Measurements from ENCODE around the gene GRID1.
"Not testable (repeated sequence)": the region's sequence is repeated elsewhere in the genome, so short reads cannot be mapped to it uniquely, and the experiment has no call there.

GRID1 gene

DNA sequence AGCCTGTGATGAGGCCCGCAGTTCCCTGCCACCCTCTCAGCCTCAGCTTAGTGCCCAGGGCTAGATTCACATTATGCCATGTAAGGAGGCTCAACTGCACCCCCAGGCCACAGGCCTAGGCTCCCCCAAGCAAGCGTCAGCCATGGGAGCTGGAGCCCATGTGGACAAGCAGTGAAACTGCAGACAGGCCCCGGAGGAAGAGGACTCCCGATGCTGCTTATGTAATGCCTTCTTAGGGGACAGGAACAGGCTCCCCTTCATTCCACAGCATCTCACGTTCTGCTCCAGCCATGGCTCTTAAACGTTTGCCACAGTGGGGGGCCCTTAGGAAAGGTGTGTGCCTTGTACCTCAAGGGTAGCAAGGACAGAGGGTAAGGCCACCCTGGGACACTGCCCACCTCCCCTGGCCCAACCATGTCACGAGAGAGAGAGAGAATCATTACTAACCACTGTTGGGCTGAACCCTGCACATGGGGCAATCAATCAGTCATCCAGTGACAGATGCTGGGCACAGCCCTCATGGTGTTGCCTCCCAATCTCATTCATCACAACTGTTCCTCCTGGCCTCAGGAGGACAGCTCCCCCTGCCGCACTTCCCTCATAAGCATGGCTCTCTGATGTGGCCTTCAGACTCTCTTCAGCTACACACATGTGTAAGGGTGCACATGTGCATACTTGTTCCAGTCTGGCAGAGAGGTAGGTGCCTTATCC is 263.0 kb downstream of the GRID1 start:
- no peak for DNase-seq

DNA sequence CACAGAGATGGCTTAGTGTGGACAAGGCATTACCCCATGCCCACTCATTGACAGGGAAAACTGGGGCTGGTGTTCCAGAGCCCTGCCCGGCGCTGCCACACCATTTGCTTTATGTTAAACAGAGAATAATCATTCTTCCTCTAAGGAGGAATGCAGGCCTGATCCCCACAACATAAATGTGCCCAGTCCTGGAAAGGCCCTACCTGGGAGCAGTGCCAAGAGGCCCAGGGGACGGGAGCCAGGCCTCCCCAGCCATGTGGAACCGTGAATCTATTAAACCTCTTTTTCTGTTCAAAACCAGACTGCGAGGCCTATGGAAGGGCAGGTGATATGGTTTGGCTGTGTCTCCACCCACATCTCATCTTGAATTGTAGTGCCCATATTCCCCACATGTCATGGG is 264.1 kb downstream of the GRID1 start:
- no peak for DNase-seq

DNA sequence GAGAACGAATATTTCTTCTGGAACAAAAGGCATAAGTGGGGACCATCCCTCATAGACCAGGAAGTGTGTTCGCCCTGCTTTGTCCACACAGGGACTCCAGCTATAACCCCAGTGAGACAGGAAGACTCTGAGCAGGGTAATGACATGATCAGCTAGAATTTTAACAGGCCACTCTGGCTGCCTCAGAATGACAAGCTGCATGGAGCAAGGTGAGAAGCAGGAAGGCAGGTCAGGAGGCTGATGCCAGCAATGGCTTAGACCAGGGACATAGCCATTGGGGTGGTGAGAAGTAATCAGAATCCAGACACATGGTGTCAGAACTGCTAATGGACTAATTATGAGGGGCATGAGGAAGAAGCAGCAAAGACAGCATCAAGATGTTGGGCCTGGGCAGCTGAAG is 264.6 kb downstream of the GRID1 start:
- no peak for DNase-seq

DNA sequence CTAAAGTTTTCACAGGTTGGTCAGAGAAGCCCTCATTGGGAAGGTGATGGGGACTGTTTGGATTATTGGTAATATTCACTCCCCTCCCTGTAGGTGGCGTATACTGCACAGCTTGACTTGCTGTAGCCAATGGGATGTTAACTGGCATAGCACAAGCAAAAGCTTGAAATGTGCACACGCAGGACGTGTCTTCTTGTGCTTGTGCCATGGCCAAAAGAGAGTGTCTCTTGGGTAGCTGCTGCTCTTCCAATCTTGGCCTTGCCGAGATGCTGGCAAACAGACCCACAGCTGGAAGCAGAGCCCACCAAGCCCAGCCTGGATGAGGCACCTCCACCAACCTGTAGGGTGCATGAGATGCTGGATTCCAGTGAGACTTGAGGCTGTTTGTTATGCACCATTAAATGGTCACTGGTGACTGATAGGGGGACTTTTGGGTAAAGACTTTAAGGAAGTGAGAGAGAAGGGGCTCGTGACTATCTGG is 266.0 kb downstream of the GRID1 start:
- no peak for DNase-seq

DNA sequence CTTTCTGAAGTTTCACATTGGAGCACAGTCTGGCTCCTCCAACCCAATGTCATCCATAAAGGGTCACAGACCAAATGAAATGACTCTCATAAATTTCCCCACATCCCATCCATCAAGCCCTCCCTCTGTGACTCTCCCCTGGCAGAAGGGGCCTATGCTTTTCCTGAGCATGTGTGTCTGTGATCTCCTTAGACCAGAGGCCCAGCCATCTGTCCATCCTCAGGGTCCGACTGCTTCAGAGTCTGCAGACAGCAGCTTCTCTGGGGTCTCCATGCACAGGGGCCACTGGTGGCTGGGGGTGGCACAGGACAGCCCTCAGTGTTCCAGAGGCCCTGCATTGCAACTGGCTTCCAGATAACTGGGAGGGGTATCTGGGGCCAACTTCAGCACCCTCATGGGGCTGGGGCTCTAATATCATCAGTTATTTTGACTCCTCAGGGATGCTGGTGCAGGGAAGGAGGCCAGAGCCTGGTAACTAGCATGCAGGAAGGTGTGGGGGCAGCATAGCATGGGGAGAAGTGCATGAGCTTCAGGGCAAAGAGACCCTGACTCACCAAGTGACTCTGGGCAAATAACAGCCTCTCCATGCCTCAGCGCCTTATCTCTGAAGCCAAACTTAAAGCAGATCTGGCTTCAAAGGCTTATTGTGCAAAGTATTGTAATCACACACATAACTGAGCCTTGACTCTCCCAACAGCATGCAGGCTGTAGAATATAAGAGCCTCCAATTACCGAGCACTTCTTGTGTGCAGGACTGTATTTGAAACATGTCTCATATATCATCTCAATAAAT is 266.9 kb downstream of the GRID1 start:
- no peak for DNase-seq

DNA sequence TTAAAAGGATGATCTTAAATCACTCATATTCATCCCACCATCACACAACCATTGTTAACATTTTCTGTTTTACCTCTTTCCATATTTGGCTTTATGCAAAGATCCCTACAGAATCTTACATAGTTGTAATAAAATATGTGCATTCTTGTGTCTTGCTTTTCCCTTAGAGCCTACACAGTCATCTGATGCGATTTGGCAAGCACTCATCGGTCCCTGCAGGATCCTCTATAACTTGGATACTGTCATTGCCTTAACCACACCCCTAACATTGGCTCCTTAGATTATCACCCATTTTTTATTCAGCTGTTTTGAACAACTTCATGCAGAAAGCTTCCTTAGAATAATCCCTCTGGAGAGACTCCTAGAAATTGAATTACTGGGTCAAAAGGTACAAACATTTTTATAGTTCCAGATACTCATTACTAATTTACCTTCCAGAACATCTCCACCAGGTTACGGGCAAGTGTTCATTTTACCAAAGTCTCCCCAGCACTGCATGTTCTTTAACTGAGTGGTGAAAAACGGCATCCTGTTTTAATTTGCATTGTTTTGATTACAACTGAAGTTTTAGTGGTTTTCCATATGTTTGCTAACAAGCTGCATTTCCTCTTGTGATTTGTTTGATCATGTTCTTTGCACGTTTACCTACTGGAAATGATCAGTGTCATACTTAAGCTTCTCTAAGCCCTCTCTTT is 268.3 kb downstream of the GRID1 start:
- DNase-seq: no peak

DNA sequence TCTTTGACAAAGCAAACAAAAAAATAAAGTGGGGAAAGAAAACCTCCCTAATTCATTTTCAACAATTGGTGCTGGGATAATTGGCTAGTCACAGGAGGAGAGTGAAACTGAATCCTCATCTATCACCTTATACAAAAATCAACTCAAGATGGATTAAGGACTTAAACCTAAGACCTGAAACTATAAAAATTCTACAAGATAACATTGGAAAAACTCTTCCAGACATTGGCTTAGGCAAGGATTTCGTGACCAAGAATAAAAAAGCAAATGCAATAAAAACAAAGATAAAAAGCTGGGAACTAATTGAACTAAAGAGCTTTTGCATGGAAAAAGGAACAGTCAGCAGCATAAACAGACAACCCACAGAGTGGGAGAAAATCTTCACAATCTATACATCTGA is 271.5 kb downstream of the GRID1 start:
- DNase-seq: not testable (repeated sequence)

DNA sequence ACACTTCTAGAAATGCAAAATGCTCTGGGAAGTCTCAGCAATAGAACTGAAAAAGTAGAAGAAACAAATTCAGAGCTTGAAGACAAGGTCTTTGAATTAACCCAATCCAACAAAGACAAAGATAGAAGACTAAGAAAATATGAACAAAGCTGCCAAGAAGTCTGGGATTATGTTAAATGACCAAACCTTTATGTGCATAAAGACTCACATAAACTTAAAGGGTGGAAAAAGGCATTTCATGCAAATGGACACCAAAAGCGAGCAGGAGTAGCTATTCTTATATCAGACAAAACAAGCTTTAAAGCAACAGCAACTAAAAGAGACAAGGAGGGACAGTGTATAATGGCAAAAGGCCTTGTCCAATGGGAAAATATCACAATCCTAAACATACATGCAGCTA is 274.3 kb downstream of the GRID1 start:
- not testable (repeated sequence) for DNase-seq

DNA sequence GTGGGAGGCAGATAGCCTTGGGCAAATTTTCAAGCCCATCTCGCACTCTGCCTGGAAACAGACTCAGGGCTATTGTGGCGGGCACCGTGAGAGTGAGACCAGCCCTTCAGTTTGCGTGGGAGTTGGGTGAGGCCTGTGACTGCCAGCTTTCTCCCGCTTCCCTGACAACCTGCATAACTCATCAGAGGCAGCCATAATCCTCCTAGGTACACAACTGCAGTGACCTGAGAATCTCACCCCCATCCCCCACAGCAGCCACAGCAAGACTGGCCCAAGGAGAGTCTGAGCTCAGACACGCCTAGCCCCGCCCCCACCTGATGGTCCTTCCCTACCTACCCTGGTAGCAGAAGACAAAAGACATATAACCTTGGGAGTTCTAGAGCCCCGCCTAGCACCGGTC is 275.4 kb downstream of the GRID1 start:
- DNase-seq: no peak

DNA sequence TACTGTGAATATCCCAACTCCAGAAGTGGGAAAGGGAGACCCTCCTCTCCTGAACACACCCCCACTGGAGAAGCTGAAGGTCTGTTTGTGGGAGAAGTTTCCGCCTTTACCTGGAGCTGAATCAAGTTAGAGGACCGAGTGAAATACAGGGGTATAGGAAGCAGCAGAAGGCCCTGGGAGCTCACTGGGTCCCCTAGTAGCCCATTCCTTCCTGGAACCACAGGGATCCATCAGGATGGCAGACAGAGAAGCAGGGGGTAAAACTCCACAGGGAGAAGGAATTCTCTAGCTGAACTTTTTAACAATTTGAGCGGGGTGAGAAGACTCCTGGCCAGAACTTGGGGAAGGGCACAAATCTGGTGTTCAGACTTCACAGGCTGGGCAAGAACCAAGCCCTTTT is 275.8 kb downstream of the GRID1 start:
- DNase-seq: no peak

DNA sequence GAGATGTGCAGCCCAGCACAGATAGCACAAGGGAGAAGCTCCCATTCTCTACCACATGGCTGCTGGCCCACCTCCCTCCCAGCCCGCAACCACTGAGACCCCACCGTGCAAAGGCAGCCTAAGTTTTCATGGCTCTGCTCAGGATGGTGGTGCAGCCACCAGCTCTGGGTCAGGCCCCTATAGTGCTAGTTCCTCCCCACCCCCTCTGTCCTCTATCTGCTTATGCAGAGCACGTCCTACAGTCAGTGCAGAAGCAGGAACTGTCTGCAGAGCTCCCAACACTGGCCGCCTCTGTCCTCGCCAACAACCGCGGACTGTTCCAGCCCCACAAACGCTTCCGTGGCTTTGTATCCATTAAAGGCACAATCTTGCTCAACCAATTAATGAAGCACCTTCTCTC is 278.9 kb downstream of the GRID1 start:
- DNase-seq: no peak

DNA sequence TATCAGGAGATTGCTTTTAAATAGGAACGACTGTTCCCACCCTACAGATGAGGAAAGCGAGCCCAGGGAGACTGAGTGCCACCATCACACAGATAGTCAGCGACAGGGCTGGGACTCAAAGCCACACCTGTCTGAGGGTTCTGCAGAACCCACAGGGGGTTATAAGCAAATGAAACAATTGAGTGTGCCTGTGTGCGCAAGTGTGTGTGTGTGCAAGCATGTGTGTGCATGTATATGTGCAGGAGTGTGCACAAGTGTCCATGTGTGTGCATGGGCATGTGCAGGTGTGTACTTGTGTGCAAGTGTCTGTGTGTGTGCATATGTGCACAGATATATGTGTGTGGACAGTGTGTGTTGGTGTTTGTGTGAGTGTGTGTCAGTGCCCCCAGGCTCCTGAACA is 280.2 kb downstream of the GRID1 start:
- DNase-seq: no peak

DNA sequence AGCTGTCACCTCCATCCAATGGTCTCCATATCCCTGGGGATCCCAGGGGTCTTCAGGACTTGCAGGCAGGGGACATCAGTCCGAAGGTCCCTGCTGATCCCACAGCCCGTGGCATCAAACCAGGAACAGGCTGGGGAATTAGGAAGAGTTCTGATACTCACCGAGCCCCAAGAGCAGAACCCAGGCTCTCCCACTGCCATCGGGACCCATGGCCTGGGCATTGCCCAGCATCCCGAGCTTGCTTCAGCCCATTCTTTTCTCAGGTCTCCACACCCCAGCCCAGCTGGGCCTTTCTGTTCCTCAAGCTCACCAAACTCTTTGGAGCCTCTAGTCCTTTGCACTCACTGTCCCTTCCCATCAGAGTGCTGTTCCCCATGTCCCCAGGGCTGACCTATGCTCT is 280.9 kb downstream of the GRID1 start:
- no peak for DNase-seq

DNA sequence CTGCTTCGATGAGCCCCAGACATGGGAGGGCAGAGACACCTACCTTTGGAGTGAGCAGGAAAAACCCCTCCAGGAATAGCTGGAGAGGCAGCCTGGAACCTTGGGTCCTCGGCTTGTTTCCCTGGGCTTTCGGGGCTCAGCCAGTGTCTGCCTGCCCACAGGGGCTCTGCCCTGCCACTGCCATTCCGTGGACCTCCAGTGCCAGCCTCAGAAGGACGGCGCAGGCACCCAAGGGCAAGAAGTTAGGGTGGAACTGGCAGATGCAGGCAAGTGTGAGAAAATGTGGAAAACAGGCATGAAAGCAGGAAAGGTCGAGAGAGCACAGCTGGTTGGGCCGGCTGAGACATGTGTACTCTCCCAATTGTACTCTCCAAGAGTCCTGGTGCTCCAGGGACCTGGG is 281.5 kb downstream of the GRID1 start:
- no peak for DNase-seq

DNA sequence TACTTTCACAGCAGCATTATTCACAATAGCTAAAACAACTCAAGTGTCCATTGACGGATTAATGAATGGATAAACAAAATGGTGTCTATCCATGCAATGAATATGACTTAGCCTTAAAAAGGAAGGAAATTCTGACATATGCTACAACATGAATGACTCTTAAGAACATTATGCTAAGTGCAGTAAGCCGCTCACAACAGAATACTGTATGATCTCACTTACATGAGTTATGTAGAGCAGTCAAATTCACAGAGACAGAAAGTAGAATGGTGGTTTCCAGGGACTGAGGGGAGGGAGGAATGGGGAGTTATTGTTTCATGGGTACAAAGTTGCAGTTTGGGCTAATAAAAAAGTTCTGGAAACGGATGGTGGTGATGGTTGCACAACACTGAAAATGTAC is 282.0 kb downstream of the GRID1 start:
- no peak for DNase-seq

DNA sequence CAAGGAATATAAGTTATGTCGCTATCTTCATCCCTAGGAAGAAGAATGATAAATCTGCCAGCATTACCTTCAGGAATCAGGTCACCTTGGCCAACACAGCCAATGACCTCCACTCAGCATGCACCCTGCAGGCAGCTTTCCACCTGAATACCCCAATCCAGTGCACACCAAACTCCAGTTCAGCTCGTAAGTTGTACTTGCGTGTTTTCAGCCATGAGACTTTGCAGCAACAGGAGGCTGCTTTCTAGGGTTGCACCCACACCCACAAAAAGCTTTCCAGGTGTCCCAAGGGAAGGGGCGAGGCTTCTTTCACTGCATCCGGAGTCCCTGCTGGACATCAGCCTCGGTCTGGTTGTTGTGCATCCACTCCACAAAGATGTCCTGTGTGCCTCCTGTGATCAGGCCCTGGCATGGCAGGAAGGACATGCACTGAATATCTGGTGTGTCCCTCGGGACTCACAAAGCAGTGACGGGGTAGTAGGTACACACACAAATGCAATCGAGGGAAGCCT is 282.9 kb downstream of the GRID1 start:
- DNase-seq: no peak

DNA sequence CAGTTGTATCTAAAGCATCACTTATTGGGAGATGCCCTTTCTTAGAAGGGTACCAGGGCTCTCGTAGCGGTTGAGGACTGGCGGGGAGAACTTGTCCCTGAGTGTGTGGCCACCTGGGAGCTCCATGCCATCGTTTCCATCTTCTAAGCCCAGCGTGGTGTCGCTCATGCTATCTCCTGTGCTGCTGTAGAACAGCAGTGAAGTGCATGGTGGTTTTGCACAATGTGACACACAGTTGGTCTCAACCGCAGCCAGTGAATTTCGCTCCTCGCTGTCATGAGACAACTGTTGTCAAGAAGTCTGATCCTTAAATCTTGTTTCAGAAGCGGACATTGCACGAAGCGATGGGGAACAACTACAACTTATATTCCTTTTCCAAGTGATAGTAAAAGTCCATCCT is 283.4 kb downstream of the GRID1 start:
- no peak for DNase-seq

DNA sequence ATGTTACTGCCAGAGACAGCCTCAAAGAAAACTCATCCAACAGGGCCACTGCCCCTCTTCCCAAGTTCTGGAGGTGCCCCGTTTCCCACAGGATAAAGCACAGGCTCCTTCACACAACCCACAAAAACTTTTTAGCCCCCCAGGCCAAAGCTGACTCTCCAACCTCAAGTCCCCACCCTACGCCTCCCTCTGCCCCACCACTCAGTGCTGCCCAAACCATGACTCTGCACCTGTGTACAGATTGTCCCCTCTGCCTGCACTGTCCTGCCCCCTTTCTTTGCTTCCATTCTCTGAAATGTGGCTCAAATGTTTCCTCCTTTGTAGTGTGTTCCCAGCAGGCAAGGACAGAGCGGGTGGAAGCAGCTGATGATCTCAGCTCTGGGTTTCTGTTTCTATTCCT is 284.0 kb downstream of the GRID1 start:
- DNase-seq: no peak

DNA sequence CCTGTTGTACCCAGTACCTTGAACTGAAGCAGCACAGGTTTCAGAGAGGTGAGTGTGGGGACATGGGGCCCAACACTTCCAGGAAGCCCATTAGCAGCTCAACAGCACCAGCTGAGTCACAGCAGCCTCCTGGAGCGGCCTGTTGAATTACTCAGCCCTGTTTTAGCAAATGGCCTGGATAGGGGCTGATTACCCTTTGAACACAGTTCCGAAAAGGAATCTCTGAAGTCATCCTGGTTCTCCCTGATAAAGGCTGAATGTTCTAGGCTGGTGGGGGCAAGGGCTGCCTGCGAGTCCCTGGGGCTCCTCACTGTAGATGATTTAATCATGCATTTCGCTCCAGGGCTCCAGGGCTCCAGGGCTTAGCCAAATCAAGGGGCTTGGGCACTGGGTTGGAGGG is 287.5 kb downstream of the GRID1 start:
- DNase-seq: no peak

DNA sequence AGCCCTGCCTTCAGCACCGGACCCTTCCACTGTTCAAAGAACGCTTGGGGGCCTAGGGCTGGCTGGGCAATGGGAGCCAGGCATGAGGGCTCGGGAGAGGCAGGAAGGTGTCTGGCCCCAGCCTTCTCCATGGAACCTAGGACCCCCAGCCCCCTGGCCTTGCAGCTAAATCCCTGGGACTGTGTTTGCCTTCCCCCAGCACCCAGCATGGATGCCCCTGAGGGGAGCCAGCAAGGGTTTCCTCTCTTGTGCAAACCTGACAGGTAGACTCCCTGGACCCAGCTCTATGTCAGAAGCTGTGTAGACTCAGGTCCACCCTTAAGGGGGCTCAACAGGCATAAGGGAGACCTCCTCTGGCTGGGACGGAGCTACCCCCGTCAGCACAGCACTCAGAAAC is 288.0 kb downstream of the GRID1 start:
- no peak for DNase-seq

DNA sequence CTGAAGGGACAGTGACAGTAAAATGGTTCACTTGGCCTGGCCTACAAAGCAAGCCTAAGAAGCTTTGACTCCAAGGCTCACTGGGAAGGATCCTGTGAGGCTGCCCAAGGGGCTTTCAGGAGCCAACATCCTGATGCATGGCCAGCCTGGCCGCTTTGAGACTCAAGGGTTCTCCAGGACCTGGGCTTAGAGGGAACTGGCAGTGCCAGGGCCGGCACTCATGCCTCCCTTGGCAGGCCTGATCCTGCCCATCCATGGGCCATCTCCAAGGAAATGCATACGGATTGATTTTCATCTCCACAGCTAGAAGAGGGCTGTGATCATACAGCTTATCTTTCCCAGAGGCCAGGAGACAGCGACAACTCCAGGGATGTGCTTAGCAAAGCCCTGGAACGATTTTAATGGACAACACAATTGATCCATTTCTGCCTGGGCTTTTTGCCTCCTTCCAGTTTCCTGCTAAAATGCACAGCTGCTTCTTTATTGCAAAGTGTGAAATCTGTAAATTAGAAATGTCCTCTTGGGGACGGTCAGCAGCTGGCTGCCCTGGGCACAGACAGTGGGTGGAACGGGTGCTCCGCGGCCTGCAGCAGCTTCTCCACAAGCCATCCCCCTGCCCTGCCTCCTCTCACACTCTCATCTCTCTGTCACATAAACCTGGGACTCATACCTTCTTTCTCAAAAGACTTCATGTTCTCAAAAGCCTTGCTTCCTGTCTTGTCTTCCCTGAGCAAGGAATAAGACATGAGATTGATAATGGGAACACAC is 288.5 kb downstream of the GRID1 start:
- DNase-seq: no peak

DNA sequence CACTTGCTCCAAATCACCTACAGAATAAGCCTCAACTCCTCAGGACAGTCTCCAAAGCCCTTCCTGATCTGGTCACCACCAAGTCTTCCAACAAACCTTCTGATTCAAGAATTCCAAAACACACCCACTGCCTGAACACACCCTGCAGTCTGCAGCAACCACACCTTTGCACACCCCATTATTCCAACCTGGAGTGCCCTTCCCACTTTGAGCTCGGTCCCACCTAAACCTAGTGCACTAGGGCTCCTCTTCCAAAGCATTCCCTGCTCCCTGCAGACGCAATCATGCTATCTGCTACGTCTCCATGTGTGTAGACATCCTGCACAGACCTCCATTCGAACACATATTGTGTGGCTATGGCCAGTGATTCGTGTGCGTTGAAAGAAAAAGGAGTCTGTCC is 289.3 kb downstream of the GRID1 start:
- DNase-seq: no peak

DNA sequence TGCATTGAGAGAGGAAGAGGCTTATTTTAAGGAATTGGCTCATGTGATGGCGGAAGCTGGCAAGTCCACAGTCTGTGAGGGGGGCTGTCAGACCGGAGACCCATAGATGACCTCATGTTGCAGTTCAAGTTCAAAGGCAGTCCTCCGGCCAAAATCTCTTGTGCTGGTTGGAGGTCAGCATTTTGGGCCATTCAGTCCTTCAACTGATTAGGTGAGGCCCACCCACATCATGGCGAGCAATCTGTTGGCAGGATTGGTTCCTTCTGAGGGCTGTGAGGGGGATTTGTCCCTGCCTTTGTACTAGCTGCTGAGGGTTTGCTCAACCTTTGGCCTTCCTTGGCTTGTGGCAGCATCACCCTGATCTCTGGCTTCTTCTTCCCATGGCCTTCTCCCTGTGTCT is 290.1 kb downstream of the GRID1 start:
- DNase-seq: not testable (repeated sequence)

All from stimulated activated CD4-positive, alpha-beta T cell treated with anti-CD3 and anti-CD28 coated beads, Interleukin-15, amount 100 ng/mL, for 24 hours (primary cell).